DLD1 (cell line): ENCODE data around the gene AUTS2.

Experiments used
- in situ Hi-C: cut with HindIII; loops from 2 replicates; pipeline ENCODE4 v1.10.0; 2017; ENCODE audit warnings: low sequenced_read_pairs

Gene AUTS2

GRCh38 chr7:69622014-69622835 lies 23.9 kb downstream of the AUTS2 start:
- in situ Hi-C loops, result no loop called here

DNA sequence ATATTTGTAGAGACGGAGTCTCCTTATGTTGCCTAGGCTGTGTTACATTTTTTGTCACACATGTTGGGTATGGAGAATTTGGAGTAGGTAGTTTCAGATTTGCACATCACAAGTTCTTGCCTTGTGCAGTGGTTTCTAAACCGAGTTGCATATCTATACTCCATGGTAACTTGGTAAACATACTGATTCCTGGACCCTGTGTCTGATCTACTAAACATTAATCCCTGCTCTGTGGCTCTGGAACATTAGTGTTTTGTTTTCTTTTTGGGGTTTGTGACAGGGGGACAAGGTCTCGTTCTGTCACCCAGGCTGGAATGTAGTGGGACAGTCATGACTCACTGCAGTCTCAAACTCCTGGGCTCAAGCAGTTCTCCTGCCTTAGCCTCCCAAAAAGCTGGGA lies 24.7 kb downstream of the AUTS2 start:
- in situ Hi-C loops, result no loop called here

DNA sequence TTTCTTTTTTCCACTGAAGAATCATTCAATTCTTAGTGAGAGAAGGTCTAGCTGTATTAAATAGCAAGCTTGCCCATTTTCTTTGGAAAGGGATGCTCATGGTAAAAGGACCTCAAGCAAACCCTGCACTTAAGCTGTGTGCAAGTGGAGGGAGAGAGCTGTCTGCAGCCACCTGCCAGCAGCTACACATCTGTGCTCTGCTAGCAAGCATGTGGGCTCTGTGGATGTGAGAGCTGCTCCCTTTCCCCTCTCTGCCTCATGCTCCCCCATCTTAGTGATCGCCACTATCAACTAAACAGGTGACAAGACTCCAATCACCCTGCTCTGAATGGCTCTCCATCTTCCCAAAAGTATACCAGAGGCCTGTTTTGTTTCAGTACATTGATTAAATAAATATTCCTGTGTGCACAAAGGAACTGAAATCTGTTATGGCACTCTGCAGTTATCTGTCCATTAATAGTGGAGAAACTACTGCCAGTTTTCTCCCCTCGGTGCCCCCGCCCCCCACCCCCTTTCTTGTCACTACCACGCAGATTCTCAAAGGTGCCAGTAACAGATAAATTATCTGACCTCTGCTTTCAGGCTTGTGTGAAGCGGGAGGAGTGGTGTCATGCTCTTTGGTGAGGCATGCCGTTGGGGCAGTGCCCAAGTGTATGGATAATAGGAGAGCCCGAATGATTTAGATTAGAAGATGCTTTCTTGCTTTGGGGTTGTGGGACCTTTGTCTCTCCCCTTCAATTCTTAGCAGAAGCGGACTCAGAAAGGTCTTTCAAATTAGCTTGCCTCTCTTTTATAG lies 26.4 kb downstream of the AUTS2 start:
- in situ Hi-C loops, result no loop called here

DNA sequence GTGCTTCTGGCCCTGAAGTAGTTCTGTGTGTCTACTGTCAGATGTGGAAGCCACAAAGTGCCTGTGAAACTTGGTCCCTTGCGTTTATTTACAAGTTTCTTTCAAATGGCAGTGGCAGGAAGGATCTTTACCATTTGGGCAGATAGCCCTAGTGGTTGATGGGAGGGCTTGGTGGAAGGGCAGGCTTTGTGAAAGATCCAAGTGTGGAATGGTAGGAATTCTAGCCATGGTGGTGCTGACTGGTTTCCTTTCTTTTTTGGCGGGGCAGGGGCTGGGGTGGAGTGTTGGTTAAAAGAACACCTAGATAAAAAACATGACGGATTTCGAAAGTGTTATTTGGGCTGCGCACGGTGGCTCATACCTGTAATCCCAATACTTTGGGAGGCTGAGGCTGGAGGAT lies 27.0 kb downstream of the AUTS2 start:
- in situ Hi-C loops, result no loop called here

DNA sequence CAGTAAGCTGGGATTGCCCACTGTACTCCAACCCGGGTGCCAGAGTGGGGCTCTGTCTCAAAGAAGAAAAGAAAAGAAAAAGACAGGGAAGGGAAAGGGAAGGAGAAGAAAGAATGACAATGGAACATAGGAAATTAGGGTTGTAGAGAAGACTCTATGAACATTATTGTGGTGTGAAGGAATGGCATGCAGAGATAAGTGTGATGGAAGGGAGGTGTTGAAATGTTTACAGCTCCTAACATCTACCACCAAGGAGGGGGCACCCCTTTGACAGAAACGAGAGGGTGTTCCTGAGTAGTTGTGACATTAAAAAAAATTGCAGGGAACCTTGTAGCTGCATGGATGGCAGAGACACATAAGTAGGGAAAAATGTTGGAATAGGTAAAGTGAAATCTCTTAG lies 27.5 kb downstream of the AUTS2 start:
- in situ Hi-C loops, result no loop called here

DNA sequence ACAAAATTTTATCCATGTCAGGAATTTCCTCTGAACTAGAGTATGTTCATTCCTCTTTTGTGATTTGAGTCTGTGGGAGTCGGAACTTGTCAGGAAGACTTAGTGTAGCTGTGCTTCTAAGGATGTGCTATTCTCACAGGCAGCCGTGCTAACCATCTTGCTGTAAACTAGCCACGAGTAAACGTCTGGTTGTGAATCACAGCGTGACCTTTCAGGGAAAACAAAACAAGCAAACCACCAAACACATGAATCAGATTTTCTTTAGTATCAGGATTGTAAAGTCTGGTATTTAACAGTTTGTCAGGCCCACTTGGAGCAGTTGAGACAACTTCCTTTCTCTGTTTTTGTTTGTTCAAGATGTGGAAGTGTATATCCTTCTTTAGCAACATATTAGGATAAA lies 32.0 kb downstream of the AUTS2 start:
- in situ Hi-C loops, result no loop called here

GRCh38 chr7:69631131-69631530 lies 32.9 kb downstream of the AUTS2 start:
- in situ Hi-C loops, result no loop called here

- in situ Hi-C loops, result no loop called here
Observed at GRCh38 chr7:69632280-69632679, 34.0 kb downstream of the AUTS2 start.

DNA sequence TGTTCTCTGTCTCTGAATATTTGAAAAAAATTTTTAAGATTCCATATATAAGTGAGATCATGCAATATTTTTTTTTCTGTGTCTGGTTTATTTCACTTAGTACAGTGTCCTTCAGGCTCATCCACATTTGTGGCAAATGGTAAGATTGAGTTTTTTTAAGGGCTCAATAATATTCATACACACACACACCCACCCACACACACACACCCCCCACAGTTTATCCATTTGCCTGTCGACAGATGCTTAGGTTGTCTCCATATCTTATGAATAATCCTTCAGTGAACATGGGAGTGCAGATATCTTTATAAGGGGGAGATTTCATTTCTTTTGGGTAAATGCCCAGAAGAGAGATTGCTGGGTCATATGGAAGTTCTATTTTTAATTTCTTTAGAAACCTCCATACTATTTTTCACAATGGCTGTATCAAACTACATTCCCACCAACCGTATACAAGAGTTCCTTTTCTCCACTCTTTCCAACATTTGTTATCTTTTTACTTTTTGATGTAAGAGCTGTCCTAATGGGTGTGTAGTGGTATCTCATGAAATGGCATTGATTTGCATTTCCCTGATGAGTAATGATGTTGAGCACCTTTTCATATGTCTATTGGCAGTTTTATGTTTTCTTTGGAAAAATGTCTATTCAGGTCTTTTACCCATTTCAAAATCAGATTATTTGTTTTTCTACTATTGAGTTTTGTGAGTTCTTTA lies 35.0 kb downstream of the AUTS2 start:
- in situ Hi-C loops, result no loop called here

- in situ Hi-C loops, result no loop called here
Observed at GRCh38 chr7:69635555-69636185, 37.4 kb downstream of the AUTS2 start.

- in situ Hi-C loops, result no loop called here
Observed at GRCh38 chr7:69638674-69639073, 40.4 kb downstream of the AUTS2 start.

DNA sequence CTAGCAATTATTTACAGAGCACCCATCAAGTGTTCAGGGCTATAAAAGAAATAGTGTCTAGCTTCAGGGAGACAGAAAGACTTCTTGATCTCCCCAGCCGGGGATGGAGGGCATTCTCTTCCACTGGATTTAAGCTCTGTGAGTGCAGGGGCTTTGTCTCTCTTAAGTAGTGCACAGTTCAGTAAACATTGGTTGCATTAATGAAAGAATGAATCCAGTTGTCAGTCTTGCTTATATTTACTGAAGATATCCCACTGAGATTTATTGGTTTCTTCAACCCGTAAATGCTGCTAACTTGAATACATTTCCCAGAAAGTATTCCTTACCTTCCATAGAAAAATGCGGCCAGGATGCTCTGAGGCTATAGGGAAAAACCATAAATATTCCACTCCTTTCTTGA lies 41.9 kb downstream of the AUTS2 start:
- in situ Hi-C loops, result no loop called here

- in situ Hi-C loops, result no loop called here
Observed at GRCh38 chr7:69640925-69641594, 42.8 kb downstream of the AUTS2 start.

- in situ Hi-C loops, result no loop called here
Observed at GRCh38 chr7:69643265-69643664, 45.0 kb downstream of the AUTS2 start.

GRCh38 chr7:69643708-69644445 lies 45.6 kb downstream of the AUTS2 start:
- in situ Hi-C loops, result no loop called here

GRCh38 chr7:69645683-69646082 lies 47.4 kb downstream of the AUTS2 start:
- in situ Hi-C loops, result no loop called here

DNA sequence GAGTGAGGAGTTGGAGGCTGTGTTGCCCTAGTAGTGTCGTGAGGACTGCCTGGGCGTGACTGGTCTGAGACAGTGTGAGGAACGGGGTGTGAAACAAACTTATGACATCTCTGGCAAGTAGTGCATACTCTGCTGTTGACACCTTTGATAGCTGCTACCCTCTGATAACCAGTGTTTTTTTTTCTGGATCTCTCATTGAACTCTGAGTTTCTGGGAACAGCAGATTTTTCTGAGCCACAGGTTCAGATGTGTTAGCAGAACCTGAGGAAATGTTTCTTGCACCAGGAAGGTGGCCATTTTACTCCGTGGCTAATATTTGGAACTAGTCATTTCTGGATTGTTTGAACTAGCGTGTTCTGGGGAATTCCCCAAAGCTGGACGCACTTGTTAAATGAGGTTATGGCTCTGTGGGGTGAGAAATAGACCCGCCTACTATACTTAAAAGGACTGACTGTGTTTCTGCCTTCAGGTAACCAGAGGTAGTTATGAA lies 52.9 kb downstream of the AUTS2 start:
- in situ Hi-C loops, result no loop called here

DNA sequence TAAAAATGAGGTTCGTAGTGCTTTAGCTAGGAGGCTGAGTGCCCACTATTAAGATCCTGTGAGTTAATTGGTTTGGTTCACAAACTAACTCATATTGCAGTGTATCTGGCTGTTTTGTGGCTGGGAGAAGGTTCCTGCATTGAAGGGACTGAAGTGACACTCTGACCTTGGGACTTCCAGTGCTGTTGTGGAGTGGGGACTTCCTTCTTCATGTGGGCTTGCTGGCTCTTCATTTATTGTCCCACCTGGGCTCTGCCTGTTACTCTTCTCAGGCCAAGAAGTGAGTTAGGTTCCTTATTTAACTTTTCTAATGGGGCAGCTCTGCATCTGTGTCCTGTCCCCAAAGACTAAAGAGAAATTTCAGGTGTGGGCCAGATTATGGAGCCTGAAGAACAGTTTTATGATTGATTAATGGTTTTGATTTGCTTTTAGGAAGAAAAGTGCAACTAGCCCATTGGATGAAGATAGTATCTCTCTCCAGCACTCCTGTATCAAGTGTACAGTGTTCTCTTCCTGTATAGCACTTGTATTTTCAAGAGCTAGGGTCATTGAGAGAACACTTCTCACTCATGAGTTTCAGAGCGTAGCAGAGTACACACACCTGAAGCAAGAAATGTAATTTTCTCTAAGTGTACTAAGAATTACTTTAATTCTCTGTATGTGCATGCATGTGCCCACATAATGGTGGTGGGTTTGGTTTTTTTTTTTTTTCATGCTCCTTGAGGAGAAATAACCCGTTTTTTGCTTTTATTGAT lies 54.8 kb downstream of the AUTS2 start:
- in situ Hi-C loops, result no loop called here

DNA sequence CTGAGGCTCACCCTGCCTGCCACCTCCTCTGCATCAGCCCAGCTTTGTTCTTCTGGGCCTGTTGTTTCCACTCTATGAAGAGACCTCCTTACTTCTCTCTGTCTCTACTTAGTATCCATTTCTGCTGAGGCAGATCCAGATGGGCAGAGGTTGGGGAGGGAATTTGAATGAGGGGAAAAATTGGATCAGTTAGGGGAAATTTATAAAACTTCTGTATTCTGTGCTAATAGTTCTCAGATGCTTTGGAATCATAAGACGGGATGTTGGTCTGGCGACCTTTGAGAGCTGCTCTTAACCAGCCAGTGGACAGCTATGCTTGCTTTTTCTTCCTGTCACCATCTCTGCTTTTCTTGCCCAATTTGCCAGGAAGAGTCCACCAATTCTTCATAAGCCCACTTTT lies 55.5 kb downstream of the AUTS2 start:
- in situ Hi-C loops, result no loop called here
